DND-41 (cell line): ENCODE measurements around the gene AGL.

Source experiments
- EZH2 ChIP-seq: IDR thresholded peaks from 3 replicates; pipeline ENCODE4 v1.6.1; 2012; ENCODE audit warnings: borderline replicate concordance, low read depth, mild to moderate bottlenecking, moderate library complexity, low read length, inconsistent platforms; ENCODE audit not compliant: severe bottlenecking
- TF ChIP-seq, protein P1 (sequence below): IDR thresholded peaks from 2 replicates; pipeline ENCODE4 v1.5.1; 2012; ENCODE audit warnings: borderline replicate concordance, low read length, moderate library complexity, mild to moderate bottlenecking; ENCODE audit not compliant: poor library complexity, severe bottlenecking; ENCODE audit errors: extremely low read depth

DNA sequence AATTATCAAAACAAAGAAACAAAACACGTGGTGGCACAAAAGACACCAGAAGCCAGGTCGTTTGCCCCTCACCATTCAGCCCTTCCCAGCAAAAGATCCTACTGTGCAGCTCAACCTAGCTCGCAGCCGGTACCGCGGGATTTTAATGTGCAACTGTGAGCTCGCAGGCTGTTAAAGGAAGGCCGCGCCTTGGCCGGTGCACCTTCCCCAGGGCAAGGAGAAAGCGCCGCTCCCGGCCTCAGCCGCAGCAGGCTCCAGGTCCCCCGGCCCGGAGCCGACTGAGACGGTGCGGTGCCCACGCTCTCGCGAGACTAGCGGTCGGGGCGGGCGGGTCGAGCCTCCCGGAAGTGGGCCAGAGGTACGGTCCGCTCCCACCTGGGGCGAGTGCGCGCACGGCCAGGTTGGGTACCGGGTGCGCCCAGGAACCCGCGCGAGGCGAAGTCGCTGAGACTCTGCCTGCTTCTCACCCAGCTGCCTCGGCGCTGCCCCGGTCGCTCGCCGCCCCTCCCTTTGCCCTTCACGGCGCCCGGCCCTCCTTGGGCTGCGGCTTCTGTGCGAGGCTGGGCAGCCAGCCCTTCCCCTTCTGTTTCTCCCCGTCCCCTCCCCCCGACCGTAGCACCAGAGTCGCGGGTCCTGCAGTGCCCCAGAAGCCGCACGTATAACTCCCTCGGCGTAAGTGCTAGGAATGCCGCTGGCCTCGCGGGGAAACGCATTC is at the start of gene AGL:
- TF ChIP-seq, protein P1, sequence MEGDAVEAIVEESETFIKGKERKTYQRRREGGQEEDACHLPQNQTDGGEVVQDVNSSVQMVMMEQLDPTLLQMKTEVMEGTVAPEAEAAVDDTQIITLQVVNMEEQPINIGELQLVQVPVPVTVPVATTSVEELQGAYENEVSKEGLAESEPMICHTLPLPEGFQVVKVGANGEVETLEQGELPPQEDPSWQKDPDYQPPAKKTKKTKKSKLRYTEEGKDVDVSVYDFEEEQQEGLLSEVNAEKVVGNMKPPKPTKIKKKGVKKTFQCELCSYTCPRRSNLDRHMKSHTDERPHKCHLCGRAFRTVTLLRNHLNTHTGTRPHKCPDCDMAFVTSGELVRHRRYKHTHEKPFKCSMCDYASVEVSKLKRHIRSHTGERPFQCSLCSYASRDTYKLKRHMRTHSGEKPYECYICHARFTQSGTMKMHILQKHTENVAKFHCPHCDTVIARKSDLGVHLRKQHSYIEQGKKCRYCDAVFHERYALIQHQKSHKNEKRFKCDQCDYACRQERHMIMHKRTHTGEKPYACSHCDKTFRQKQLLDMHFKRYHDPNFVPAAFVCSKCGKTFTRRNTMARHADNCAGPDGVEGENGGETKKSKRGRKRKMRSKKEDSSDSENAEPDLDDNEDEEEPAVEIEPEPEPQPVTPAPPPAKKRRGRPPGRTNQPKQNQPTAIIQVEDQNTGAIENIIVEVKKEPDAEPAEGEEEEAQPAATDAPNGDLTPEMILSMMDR = no peak
- no peak for TF ChIP-seq EZH2
